GM19351 (cell line): ENCODE measurements around the gene CPT2.
"Not testable (repeated sequence)": the region's sequence is repeated elsewhere in the genome, so short reads cannot be mapped to it uniquely, and the experiment has no call there.

Experiments
- ATAC-seq: cut with Tn5 transposase; IDR thresholded peaks from one replicate; pipeline ENCODE4 v1.9.1; 2021; ENCODE audit warnings: mild to moderate bottlenecking, moderate library complexity; ENCODE audit not compliant: unreplicated experiment

The CPT2 gene

GRCh38 chr1:53182111-53182593 is 14.5 kb upstream of the CPT2 start:
- ATAC-seq, result no peak

- no peak for ATAC-seq
Observed at GRCh38 chr1:53182716-53183094, 13.9 kb upstream of the CPT2 start.

GRCh38 chr1:53183095-53183990 is 13.3 kb upstream of the CPT2 start:
- no peak for ATAC-seq

GRCh38 chr1:53185955-53186297 is 10.7 kb upstream of the CPT2 start:
- ATAC-seq, result not testable (repeated sequence)

- ATAC-seq, result no peak
Observed at GRCh38 chr1:53186533-53186932, 10.1 kb upstream of the CPT2 start.

GRCh38 chr1:53187401-53187800 is 9.2 kb upstream of the CPT2 start:
- ATAC-seq, result no peak

- no peak for ATAC-seq
Observed at GRCh38 chr1:53188099-53188498, 8.5 kb upstream of the CPT2 start.

GRCh38 chr1:53189061-53189460 is 7.6 kb upstream of the CPT2 start:
- ATAC-seq, result no peak

- ATAC-seq, result no peak
Observed at GRCh38 chr1:53190210-53190611, 6.4 kb upstream of the CPT2 start.

GRCh38 chr1:53195246-53196016 is 1.2 kb upstream of the CPT2 start:
- no peak for ATAC-seq

GRCh38 chr1:53196017-53196484 is 573 bp upstream of the CPT2 start:
- peak; percentile 13 for ATAC-seq

GRCh38 chr1:53197291-53198200 is 922 bp downstream of the CPT2 start:
- no peak for ATAC-seq

GRCh38 chr1:53198241-53198651 is 1.6 kb downstream of the CPT2 start:
- ATAC-seq, result no peak

GRCh38 chr1:53203466-53203865 is 6.8 kb downstream of the CPT2 start:
- ATAC-seq, result no peak

GRCh38 chr1:53205496-53205895 is 8.9 kb downstream of the CPT2 start:
- not testable (repeated sequence) for ATAC-seq

GRCh38 chr1:53206083-53206685 is 9.6 kb downstream of the CPT2 start:
- ATAC-seq, result not testable (repeated sequence)

- ATAC-seq, result no peak
Observed at GRCh38 chr1:53206735-53207379, 10.2 kb downstream of the CPT2 start.

GRCh38 chr1:53207726-53208125 is 11.1 kb downstream of the CPT2 start:
- no peak for ATAC-seq

- no peak for ATAC-seq
Observed at GRCh38 chr1:53210352-53210751, 13.7 kb downstream of the CPT2 start.

GRCh38 chr1:53210954-53211353 is 14.3 kb downstream of the CPT2 start:
- ATAC-seq, result no peak
